KOPT-K1 (cell line): ENCODE results near the gene PAM.
"Not testable (repeated sequence)": the region's sequence is repeated elsewhere in the genome, so short reads cannot be mapped to it uniquely, and the experiment has no call there.

Experiments used
- H3K27ac ChIP-seq: fragments of 200-600 bp; sonication (generic); 2 replicates; pipeline ENCODE4 v1.5.1; 2016; ENCODE audit warnings: antibody characterized with exemption, mild to moderate bottlenecking, low read depth, low read length; ENCODE audit not compliant: poor library complexity, severe bottlenecking
- H3K36me3 ChIP-seq: fragments of 200-600 bp; sonication (generic); 2 replicates; pipeline ENCODE4 v1.5.1; 2017; ENCODE audit warnings: antibody characterized with exemption, mild to moderate bottlenecking, low read length, moderate library complexity; ENCODE audit not compliant: insufficient read depth
- H3K9me3 ChIP-seq: fragments of 200-600 bp; sonication (generic); 2 replicates; pipeline ENCODE4 v1.5.1; 2017; ENCODE audit warnings: antibody characterized with exemption, low read length, mild to moderate bottlenecking; ENCODE audit not compliant: insufficient read depth, poor library complexity, severe bottlenecking

The PAM gene

GRCh38 chr5:102742215-102742614 lies 12.9 kb upstream of the PAM start:
- H3K27ac ChIP-seq, result no peak overlapping the region
- no peaks in the 10 kb centered on the region for H3K9me3 ChIP-seq
- H3K36me3 ChIP-seq, result no peaks in the 10 kb centered on the region

GRCh38 chr5:102743900-102744299 lies 11.2 kb upstream of the PAM start:
- no peak overlapping the region for H3K27ac ChIP-seq
- H3K36me3 ChIP-seq, result no peaks in the 10 kb centered on the region
- H3K9me3 ChIP-seq, result no peaks in the 10 kb centered on the region

GRCh38 chr5:102747386-102748166 lies 7.5 kb upstream of the PAM start:
- H3K9me3 ChIP-seq, result no peaks in the 10 kb centered on the region
- H3K27ac ChIP-seq, result no peak overlapping the region
- H3K36me3 ChIP-seq, result no peaks in the 10 kb centered on the region

- H3K9me3 ChIP-seq, result peaks cover 5% of the 10 kb centered on the region
- H3K27ac ChIP-seq, result no peak overlapping the region
- no peaks in the 10 kb centered on the region for H3K36me3 ChIP-seq
Measured at GRCh38 chr5:102749416-102750030, 5.6 kb upstream of the PAM start.

GRCh38 chr5:102750151-102750834 lies 4.8 kb upstream of the PAM start:
- Histone ChIP-seq H3K36me3 (no peaks in the 10 kb centered on the region), H3K27ac (no peak overlapping the region), H3K9me3 (peaks cover 7% of the 10 kb centered on the region)

GRCh38 chr5:102751903-102752376 lies 3.2 kb upstream of the PAM start:
- H3K36me3 ChIP-seq, H3K9me3 ChIP-seq, H3K27ac ChIP-seq: not testable (repeated sequence)

GRCh38 chr5:102753889-102754766 lies 977 bp upstream of the PAM start:
- H3K27ac ChIP-seq, result no peak overlapping the region
- no peaks in the 10 kb centered on the region for H3K36me3 ChIP-seq
- peaks cover 7% of the 10 kb centered on the region for H3K9me3 ChIP-seq

- Histone ChIP-seq H3K27ac (no peak overlapping the region), H3K9me3 (peaks cover 7% of the 10 kb centered on the region), H3K36me3 (no peaks in the 10 kb centered on the region)
Measured at GRCh38 chr5:102755686-102756371, 724 bp downstream of the PAM start.

- Histone ChIP-seq H3K36me3 (no peaks in the 10 kb centered on the region), H3K27ac (no peak overlapping the region), H3K9me3 (peaks cover 7% of the 10 kb centered on the region)
Measured at GRCh38 chr5:102758576-102758975, 3.5 kb downstream of the PAM start.

- Histone ChIP-seq H3K27ac (no peak overlapping the region), H3K9me3 (peaks cover 5% of the 10 kb centered on the region), H3K36me3 (no peaks in the 10 kb centered on the region)
Measured at GRCh38 chr5:102759289-102759688, 4.2 kb downstream of the PAM start.

GRCh38 chr5:102759700-102760099 lies 4.6 kb downstream of the PAM start:
- Histone ChIP-seq H3K9me3 (peaks cover under 1% of the 10 kb centered on the region), H3K36me3 (no peaks in the 10 kb centered on the region), H3K27ac (no peak overlapping the region)

GRCh38 chr5:102760815-102761214 lies 5.7 kb downstream of the PAM start:
- Histone ChIP-seq H3K9me3 (no peaks in the 10 kb centered on the region), H3K27ac (no peak overlapping the region), H3K36me3 (no peaks in the 10 kb centered on the region)

GRCh38 chr5:102762095-102762534 lies 7.0 kb downstream of the PAM start:
- no peaks in the 10 kb centered on the region for H3K9me3 ChIP-seq
- H3K36me3 ChIP-seq, result no peaks in the 10 kb centered on the region
- no peak overlapping the region for H3K27ac ChIP-seq

- H3K9me3 ChIP-seq, result no peaks in the 10 kb centered on the region
- H3K36me3 ChIP-seq, result no peaks in the 10 kb centered on the region
- H3K27ac ChIP-seq, result no peak overlapping the region
Measured at GRCh38 chr5:102762562-102763227, 7.6 kb downstream of the PAM start.
